Stimulated activated CD4-positive, alpha-beta T cell treated with anti-CD3 and anti-CD28 coated beads, Interleukin-15, amount 100 ng/mL, for 1 hour (primary cell): ENCODE results near the gene PPP2R5C.

Experiments
- DNase-seq, 2 donors: peaks; one replicate each; pipeline ENCODE4 v3.0.0-alpha.2; 2020; ENCODE audit warnings: low read depth in 1 of 2, low spot score in 1 of 2

The PPP2R5C gene

DNA sequence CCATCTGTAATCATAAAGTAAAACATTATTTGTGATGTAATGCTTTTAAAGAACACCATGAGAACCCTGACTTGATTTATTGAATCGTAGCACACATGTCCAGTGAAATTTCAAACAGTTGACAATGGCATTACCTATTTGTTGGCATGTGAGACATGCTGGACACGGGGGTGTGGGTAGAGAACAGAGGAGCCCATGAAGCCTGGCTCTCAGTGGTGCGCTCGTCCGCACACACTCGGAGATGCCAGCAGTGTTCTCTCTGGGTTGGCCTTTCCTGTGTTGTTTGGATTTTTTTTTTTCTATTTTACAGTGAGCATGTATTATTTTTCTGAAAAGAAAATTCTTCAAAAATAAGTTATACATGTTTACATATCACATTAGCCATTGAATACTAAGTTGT, 78.2 kb downstream of the PPP2R5C start:
- no peak for DNase-seq

DNA sequence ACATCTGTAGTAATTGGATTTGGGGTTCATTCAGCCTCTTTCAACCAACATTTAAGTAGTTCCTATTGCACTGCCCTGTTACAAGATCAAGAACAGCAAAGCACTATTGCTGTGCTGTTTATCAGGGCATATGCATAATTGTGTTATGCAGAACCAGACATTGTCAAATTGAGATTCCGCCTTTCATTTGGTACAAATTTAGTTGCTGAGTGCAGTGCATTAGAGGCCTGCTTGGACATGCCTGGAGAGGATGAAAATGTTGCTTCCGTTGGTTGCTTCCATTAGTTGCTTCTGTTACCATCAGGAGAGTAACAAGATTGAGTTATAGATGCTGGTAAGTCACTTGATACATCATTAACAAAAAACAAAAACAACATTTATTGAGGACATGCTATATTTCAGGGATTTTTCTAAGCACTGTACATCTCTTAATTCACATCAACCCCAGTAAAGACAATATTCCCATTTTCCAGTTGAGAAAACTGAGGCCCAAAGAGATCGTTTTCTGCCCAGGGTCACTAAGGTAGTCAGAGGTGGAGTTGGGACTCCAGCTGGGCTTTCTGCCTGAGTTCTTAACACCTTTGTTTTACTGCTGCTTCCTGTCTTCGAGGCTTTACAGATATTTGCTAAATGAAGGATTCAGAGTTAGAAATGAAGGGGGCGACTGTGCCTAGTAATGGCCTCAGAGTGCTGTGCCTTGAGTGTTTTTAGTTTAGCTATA, 79.3 kb downstream of the PPP2R5C start:
- no peak for DNase-seq

DNA sequence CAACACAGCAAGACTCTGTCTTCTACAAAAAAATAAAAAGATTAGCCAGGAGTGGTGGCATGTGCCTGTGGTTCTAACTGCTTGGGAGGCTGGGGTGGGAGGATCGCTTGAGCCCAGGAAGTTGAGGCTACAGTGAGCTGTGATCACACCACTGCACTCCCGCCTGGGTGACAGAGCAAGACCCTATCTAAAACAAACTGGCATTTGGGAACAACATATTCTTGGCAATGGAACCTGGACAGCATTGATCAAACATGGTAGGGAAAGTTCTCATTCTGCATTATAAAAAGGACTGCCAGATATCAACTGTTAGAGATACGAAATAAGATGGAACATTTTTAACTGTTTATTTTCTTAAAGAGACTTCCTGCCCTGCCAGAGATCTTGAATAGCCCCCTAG, 81.5 kb downstream of the PPP2R5C start:
- DNase-seq: no peak

DNA sequence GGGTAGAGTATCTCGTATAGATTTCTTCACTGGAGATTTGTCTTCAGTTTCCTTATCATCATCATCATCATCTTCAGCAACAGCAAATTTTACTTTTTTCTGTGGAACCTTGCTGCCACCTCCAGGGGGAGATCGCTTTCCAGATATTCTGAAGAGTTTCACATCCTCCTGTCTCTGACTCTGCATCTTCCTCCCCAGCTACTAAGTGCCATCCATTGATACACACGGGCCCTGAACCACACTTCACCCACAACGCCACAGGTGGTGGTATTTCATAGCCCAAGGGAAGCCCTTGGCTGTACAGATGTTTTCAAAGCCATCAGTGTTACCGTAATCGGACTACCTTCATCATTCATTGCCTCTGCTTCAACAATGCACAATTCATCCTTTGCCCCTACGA, 82.2 kb downstream of the PPP2R5C start:
- no peak for DNase-seq

DNA sequence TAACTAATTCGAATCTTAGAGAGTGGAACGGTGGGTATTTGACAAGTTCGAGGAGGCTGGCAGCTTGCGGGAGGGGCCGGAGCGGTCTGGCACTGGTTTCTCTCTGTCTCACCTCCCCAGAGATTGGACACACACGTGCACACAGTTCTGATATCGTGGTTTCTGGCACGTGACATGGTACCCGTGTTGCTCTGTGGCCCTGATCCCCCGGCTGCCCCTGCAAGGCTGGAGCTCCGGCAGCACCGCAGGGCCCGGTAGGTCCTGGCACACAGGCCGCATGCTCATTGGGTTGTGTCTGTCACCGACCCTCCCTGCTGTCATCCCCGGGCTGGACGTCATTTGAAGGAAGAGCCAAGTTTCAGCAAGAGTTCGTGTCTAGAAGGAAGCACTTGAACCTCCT, 82.7 kb downstream of the PPP2R5C start:
- DNase-seq: no peak

DNA sequence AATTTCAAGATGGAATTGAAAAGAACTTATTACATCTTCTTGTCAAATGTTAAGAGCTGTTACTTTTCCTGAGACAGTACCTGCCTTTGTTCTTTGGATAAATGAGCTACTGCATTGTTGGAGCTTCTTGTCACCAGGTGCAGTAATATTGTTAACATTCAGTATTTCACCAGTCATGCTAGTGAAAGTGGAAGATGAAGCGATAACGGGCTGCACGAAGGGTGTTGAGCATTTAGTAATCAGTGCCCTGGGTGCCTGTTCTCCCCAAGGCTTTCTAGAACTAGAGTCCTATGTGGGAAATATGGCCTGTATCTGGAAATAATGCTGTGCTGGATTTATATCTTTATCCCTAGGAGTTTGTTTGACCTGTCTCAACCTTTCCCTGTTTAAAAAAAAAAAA, 83.2 kb downstream of the PPP2R5C start:
- DNase-seq: no peak

DNA sequence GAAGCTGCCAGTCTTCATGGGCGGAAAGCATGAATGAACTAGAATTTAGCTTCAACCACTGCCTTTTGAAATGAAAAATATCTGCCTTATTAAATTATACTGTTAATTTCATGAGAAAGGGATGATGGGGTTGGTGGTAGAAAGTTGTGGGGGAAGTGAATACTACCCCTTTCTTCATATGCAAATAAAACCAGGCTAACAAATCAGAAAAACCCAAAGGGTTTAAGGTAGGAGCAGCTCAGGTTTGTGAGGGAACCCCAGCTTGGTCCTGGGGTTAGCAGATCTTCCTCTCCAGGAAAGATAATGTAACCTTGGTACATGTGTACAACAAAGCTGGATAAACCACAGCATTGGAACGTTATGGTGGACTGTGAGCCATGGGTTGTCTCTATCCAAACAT, 84.0 kb downstream of the PPP2R5C start:
- no peak for DNase-seq

DNA sequence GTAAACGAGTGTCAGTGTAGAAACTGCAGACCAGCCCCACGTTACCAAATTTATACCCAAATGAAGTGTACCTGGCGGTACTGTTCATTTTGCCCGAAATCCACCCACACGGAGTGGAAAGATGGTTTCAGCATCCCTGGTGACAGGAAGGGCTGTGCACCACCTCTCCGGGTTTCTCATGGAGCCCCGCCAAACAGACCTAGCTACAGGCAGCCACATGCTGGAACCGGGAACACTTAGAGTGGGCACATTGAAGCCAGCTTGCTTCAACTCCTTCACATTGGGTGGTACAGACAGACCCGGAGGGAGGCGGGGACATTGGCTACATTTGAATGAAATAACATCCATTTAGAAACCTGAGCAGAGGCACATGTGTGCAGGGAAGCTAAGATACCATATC, 84.4 kb downstream of the PPP2R5C start:
- no peak for DNase-seq

DNA sequence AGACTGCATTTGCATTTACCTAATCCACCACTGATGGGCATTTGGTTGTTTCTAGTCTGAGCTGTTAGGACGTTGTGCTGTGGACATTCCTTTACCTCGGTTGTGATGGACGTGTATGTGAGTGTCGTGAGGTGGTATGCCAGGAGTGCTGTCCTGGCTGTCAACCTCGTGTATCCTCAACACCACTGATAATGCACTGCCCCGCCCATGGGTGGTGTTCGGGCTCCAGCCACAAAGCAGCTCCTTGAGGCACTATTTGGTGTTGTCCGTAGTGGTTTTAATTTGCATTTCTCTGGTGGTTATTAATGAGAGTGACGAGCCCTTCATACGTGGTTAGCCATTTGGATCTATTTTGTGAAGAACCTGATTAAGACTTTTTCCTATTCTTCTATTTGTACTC, 87.6 kb downstream of the PPP2R5C start:
- no peak for DNase-seq

DNA sequence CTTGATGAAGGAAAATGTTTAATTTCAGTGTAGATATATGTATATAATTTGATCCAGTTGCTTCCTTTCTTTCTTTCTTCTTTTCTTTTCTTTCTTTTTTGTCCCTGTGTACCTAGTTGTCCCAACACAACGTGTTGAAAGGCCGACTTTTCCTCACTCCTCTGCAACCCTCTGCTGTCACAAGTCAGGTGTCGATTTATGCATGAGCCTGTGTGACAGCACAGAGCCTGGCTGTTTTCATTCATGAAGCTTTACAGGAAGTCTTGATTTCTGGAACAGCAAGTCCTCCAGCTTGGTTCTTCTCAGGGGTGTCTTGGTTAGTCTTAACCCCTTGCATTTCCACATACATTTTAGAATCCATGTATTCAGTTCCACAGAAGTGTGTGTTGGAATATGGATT, 88.1 kb downstream of the PPP2R5C start:
- DNase-seq: no peak

DNA sequence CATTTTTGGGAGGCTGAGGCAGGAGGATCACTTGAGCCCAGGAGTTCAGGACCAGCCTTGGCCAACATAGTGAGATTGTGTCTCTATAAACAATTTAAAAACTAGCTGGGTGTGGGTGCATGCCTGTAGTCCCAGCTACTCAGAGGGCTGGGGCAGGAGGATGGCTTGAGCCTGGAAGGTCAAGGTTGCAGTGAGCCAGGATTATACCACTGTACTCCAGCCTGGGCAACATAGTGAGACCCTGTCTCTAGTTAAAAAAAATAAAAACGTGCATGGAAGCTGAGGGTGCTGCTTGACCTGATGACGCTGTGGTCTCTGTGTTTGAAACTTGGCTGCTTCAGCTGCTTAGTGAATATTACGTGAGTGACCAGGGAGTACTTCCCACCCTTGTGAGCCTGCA, 89.7 kb downstream of the PPP2R5C start:
- no peak for DNase-seq

DNA sequence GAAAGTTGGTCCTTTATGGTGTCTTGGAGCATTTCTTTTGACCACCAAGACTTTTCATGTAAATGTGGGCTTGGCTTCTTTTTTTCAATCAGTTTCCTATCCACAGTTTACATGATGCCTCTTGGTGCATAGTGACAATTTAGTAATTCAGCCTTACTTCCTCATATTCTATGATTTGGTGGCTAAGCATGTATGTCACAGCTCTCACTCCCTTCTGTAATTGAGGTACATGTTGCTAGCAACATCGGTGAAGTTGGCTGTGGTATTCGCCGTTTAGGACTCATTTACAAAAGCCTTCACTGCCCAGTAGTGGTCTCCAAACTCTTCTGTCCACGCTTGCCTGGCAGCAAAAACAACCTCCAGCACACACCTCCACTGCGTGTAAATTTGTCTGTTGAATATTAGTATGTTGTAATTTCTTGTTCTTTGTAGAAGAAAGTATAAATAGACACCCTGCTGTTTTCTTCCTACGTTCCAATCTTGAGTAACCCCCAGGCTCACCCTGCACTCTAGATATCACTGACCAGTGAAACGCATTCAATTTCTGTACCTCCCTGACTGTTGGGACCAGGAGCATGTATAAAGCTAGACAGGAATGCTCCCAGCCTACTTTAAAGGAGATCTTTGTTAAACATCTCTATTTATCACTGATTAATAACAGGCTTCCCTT, 90.4 kb downstream of the PPP2R5C start:
- no peak for DNase-seq

DNA sequence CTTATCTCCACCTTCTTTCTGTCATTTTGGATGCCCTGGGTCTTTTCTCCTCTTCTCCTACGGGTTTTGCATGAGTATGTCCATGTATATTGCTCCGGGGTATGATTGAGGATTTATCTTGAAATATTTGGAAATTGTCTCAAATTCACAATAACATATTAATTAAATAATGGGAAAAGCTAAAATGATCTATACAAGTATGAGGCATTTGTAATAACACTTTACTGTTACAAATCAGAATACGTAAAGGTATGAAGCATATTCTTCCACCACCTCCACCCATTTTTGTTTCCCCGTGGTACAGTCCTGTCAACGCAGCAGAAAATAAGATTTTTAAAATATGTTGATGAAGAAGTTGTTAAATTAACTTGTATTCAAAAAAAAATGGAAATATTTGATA, 91.3 kb downstream of the PPP2R5C start:
- no peak for DNase-seq

DNA sequence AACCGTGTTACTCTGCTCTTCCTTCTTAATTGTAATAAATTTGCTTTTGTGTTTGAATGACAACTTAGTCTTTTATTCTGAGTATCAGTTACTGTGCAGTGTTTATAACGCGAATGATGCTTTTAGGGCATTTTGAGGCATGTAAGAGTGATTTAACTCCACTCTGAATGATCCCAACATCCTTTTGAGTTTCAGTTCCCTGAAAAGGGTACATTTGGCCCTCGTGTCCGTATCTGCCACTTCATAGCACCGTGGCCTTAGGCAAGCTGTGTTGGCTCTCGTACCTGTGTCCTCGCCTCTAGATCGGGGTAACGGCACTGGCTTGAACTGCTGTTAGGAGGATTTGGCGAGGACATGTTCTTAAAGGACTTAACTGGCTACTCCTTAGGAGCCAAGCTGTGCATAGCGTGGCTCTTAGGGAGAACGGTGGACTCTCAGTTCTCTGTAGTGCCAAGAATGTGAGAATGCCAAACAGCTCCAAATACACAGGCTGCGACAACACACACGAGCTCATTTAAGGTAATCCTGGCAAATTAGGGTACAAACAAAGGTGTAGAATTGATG, 92.0 kb downstream of the PPP2R5C start:
- DNase-seq: no peak

DNA sequence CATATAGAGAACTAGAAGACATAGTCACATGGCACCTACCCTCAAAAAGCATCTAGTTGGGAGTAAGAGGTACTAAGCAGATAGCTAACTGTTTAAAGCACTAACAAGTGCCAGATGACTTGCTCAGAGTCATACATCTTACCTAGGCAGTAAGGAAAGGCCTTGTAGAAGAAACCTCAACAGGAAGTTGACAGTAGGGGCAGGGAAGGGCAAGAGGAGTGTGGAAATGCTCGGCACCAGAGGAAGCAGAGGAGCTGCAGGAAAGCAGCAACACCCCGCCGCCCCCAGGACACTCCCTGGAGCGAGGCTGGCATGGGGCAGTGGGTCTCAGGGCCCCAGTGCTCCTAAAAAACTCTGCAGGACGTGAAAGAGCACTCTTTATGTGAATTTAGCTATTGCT, 92.9 kb downstream of the PPP2R5C start:
- DNase-seq: no peak

DNA sequence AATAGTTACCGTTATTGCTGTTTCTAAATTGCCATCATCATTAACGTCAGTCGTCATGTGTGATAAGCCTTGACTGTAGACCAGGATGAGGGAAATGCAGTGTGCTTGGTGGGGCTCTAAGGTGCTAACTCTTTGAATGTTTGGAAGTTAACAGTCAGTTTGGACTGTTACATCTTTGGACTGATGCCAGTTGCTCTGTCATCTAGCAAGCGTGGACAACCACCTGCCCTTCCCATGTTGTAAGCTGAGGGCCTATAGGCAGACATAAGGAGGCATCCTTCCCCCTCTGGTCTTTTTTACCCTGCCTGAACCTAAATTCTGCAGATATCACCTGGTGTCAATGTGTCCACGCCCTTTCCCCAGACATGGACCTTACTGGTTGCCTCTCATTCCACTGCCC, 94.4 kb downstream of the PPP2R5C start:
- DNase-seq: no peak

DNA sequence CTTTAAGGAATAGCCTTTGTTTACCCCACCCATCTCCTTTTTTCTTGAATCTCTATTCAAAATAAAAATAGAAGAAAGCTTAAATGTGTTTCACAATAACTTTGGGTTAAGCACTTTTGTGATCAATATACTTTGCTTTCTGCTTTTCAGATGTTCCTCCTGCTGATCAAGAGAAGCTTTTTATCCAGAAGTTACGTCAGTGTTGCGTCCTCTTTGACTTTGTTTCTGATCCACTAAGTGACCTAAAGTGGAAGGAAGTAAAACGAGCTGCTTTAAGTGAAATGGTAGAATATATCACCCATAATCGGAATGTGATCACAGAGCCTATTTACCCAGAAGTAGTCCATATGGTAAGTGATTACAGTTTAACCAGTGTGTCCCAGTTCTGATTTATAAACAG, 95.0 kb downstream of the PPP2R5C start:
- DNase-seq: no peak

DNA sequence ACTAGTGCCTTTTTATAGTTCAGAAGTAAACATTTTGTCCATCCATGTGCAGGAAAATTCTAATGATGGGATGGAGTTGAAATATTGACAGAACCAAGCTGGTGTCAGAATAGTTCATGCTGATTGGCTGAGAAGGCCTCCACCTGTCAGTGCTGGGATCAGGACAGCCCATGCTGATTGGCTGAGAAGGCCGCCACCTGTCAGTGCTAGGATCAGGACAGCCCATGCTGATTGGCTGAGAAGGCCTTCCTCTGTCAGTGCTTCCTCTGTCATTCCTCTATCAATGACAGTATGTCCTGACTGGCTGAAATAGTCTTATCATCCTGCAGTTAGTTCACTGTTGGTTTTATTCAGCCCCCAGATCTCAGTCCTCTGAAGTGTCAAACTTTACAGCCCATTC, 95.7 kb downstream of the PPP2R5C start:
- DNase-seq: no peak

DNA sequence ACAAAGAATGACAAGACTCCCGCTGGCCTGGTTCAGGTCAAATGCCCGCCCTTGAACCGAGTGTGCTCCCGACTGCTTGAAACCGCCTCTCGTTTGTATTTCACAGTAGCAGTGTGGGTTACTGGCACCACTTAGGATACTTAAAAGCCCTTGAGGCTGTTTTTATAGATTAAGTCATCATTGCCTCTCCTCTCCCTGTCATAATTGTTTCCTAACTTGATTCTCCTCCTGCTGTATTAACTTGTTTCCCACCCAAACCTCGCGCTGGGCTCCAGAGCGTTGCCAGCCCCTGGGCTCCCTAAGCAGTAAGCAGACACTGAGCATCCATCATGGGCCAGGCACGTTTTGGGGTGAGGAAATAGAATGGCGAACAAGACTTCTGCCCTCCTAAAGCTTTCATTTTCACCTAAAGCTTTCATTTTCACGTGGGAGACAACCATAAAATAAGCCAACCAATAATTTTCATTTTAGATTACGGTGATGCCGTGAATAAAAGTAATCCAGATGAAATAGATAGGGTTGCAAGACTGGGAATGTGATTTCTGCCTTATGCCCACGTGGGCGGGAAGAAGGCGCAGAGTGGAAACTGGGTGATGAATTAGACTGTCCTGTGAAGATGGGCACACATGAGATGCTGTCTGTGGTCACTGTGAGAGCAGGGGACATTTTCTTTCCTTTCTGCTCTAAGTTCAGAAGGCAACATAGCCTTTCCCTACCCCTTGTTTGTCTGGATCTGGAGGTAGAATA, 97.5 kb downstream of the PPP2R5C start:
- DNase-seq: no peak

DNA sequence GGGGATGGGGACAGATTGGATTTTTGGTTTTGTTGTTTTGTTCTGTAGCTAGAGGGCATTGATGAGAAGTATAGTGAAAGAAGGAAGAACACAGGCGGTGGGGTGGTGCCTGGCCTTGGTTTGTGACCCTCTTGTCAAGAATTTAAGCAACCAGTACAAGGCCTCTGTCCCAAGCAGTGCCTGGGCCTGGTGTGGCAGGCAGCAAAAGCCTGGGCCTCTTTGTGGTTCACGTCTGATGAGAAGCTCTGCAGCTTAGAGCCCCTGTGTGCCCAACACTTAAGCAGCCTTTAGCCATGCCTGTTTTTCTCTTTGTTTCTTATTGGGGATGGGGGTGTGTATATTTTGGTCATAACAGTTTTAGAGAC, 98.0 kb downstream of the PPP2R5C start:
- no peak for DNase-seq

DNA sequence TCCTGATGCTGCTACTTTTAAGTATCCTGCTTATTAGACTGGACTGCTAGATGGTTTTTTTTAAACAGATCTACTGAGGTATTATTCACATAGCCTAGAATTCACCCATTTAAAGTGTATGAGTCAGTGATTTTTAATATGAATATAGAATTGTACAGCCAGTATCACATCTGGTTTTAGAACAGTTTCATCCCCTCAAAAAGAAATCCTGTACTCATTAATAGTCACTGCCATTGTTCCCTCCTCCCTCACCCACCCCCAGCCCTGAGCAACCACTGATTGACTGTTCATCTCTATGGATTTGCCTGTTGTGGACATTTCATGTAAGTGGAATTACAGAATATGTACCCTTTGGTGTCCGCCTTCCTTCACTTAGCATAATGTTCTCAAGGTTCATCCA, 98.4 kb downstream of the PPP2R5C start:
- DNase-seq: no peak

DNA sequence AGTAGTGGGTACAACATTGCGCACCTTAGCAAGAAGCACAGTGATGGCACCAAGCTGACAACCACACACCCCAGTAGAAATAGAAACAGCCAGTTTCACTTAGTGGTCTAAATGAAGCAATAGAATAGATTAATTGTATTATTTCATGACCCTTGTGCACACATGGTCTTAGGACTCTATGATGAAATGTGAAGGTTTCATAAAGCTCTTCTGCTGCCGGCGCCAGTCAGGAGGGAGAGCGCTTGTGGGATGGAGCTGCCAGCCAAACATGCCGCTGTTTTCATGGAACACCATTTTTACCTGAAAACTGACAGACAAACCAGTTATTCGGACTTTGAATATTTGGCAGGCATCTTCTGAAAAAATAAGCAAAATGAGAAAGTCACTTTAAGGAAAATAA, 100.0 kb downstream of the PPP2R5C start:
- DNase-seq: no peak
